D341Med (cell line): ENCODE results near the gene CNN2.

ENCODE experiments used
- DNase-seq: peaks from one replicate; pipeline ENCODE4 v3.0.0; 2012; ENCODE audit warnings: low spot score

Gene CNN2

GRCh38 chr19:1025960-1026782, at the start of gene CNN2:
CNN2 (plus strand) TSS chr19:1026608; CDS start chr19:1026662, 54 bp downstream.
- DNase-seq = peak; percentile 94

DNA sequence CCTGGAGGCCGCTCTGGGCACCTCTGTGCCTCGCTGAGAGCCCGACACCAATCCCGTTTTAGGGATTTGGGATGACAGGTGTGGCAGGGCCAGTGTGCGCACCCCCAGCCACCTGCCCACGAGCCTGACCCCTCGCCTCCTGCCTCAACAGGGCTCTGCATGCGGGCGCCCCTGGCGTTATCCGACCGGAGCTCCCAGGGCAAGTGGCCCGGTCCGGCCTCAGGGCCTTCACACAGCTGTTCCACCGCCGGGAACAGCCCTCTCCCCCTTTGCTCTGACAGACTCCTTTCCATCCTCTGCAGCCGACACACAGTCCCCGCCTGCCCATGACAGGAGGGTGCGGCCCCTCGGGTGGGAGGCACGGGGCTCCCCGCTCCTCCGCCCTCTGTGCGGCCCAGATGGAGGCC, 49.3 kb upstream of the CNN2 start:
- no peak for DNase-seq

- DNase-seq = no peak
Measured at GRCh38 chr19:979318-979741, 47.1 kb upstream of the CNN2 start.

DNA sequence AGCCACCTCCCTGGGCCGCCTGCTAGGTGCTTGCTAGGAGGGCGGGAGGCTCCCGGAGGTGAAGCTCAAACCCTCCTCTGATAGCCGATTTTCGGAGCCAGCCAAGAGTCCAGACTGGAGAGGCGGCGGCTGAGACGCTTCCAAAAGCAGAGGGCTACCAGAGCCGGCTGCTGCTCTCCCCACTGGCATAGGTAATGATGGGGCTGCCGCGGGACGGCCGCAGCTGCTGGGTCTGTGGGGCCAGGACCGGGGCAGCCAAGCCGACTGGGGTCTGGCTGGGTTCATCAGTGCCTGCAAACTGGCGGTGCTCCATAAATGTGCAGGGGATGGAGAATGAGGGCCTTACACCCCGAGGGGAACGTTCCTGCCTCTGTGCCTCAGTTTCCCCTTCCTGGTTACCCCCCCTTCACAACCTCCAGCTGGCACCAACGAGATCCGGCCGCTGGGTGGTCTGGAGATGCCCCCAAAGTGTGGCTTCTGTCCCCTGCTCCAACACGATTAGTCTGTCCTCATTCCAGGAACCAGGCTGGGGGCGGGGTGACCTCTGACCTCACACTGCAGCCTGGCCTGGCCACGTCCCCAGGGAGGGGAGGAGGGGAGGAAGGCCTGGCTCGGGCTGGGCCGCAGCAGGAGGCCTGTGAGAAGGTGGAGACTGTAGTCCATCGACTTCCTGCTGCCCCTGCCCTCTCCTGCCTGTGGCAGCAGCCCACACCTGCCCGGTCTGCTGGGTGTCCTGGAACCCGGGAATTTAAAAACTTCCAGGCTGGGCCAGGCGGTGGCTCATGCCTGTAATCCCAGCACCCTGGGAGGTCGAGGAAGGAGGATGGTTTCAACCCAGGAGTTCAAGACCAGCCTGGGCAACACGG, 46.0 kb upstream of the CNN2 start:
- no peak for DNase-seq

GRCh38 chr19:982567-983170, 43.7 kb upstream of the CNN2 start:
- peak; percentile 96 for DNase-seq

- DNase-seq = peak; percentile 99
Measured at GRCh38 chr19:984165-984967, 42.0 kb upstream of the CNN2 start, which contains the start of gene WDR18. WDR18 (plus strand) TSS chr19:984345; CDS start chr19:984354, 9 bp downstream.

DNA sequence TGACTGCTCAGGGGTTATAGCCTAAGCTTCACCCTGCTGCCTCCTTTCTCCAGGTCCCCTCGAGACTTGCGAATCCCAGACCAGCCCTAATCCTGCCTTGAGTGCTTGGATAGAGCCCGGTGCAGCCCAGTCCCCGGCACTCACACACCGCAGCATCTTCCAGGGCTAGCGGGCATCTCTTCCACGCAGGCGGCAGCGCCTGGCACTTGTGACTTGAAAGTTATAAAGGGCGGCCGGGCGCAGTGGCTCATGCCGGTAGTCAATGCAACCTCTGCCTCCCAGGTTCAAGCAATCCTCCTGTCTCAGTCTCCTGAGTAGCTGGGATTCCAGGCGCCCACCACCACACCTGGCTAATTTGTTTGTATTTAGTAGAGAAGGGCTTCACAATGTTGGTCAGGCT, 40.3 kb upstream of the CNN2 start:
- DNase-seq = no peak

GRCh38 chr19:988081-988480, 38.3 kb upstream of the CNN2 start:
- no peak for DNase-seq

DNA sequence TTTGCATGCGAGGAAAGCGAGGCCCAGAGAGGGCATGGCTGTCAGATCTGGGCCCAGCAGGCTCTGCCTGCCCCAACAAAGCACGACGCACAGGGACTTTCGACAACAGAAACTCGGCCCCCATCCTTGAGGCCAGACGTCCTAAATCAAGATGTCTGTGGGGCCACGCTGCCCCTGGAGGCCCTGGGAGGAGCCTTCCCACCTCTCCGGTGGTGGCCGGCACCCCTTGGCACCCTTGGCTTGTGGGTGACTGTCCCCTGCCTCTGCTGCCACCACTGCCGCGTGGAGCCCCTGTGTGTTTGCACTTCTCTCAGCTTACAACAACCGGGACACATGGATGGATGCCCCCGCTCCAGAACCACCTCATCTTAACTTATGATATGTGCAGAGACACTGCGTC, 37.9 kb upstream of the CNN2 start:
- no peak for DNase-seq

GRCh38 chr19:989381-990081, 36.9 kb upstream of the CNN2 start:
- DNase-seq = no peak

DNA sequence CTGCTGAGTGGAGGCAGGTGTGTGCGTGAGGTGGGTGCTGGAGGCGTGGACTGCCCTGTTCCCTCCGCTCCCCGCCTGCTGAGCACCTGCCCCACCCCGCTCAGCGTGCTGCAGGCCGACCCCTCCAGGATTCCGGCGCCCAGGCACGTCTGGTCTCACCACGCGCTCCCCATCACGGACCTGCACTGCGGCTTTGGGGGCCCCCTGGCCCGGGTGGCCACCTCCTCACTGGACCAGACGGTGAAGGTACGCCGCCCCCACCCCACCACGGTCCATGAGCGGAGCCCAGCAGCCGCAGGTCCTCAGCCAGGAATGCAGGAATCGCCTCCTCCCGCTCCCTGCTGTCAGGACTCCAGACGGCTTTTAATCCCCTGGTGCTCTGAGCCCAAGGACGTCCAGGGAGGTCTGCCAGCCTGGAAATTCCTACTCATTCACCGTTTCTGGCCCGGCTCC, 36.3 kb upstream of the CNN2 start:
- no peak for DNase-seq

GRCh38 chr19:990746-991145, 35.7 kb upstream of the CNN2 start:
- no peak for DNase-seq

DNA sequence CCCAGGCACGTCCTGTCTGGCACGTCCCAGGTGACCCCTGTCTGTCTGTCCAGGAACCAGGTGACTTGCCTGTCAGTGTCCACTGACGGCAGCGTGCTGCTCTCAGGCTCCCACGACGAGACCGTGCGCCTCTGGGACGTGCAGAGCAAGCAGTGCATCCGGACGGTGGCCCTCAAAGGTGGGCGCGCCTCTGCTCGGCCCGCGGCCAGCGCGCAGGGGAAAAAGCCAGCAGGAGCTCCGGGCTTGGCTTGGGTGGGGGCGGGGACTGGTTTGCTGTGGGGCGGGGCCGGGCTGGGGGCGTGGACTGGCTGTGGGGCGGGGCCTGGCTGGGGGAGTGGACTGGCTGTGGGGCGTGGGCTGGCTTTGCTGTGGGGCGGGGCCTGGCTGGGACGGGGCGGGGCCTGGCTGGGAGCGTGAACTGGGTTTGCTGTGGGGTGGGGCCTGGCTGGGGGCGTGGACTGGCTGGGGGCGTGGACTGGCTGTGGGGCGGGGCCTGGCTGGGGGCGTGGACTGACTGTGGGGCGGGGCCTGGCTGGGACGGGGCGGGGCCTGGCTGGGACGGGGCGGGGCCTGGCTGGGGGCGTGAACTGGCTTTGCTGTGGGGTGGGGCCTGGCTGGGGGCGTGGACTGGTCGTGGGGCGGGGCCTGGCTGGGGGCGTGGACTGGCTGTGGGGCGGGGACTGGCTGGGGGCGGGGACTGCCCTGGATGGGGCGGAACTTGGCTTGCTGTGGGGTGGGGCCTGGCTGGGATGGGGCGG, 35.1 kb upstream of the CNN2 start:
- peak; percentile 76 for DNase-seq

DNA sequence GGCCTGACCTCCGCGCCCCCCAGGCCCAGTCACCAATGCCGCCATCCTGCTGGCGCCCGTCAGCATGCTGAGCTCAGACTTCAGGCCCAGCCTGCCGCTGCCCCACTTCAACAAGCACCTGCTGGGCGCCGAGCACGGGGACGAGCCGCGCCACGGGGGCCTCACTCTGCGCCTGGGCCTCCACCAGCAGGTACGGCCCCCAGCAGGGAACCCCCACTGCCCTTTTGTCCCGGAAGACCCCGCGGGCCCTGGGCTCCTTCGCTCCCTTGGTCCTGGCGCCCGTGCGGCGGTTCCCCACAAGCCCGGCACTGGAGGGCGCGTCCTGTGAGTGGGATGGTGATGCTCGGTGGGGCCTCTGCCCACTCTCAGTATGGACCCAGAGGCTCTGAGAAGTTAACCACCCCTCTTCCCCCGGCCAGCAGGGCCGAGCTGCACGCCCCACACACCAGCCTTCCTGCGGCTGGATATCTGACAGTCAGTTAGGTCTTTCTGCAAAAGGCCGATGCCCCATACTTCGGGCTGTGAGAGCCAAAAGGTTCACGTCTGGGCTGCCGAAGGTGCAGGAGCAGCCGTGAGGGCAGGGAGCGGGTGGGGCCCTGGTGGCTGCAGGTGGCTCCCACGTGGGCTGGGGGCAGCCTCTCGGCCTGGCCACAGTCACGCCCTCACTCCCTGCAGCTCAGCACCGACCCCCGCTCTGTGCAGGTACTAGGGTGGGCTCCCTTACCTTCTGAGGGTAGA, 34.3 kb upstream of the CNN2 start:
- DNase-seq = no peak

- DNase-seq = no peak
Measured at GRCh38 chr19:992670-993055, 33.7 kb upstream of the CNN2 start.

DNA sequence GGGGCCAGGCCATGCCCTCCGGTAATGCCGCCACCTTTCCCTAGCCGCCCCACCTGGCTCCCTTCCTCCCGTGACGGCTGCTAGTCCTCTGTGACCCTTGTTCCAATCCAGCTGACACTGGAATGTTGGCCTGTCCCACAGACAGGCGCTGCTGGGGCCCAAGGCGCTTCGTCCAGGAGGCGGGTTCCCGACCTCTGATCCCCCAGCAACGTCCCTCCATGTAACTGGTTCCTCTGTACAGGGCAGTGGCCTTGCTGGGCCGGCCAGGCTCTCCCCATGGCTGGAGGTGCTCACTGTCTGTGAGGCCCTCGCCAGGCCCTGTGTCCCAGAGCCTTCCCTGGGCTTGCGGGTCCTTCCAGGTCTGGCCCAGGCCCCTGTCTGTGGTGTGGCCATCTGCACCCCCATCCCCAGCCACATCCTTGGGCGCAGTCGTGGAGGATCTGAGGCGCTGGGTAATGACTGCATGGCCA, 33.0 kb upstream of the CNN2 start:
- DNase-seq = no peak

DNA sequence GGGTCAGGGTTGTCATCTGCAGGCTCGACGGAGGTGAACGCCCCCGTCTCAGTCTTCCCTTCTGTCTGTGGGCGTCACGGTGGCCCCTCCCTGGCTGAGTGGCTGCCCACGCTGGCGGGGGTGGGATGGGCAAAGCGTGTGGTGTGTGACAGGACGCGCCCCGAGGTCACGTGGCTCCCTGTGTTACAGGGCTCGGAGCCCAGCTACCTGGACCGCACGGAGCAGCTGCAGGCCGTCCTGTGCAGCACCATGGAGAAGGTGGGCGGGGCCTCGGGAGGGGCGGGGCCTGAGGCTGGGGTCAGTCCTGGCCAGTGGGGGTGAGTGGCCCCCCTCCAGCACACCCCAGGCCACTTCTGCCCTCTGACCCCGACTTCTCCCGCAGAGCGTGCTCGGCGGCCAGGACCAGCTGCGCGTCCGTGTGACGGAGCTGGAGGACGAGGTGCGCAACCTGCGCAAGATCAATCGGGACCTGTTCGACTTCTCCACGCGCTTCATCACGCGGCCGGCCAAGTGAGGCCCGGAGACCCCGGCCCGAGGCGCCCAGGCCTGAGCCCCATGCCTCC, 32.5 kb upstream of the CNN2 start:
- no peak for DNase-seq

DNA sequence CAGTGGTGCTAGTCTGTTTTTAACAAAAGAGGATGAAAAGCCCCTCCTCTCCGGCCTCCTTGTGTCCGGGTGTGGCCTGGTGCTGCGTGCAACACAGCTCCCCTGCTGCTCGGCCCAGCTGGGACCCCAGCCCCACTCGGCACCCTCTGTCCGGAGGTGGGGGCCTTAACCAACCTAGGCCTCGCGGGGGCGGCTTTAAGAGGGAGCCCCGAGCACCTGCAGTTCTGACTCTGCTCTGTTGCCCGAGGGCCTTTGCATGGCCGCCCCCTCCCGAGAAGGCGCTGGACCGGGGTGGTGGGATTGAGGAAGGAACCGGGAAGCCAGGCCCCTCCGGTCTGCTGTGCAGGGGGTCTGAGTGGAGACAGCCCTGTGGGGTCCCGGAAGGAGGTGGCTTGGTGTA, 31.9 kb upstream of the CNN2 start:
- DNase-seq = no peak
